ENCODE data around the gene KCNIP3. TPM values are rescaled to one million over a fixed set of nuclear protein-coding genes. Genes with fewer than 3 reads are reported as not detected.
"Not testable (repeated sequence)": the region's sequence is repeated elsewhere in the genome, so short reads cannot be mapped to it uniquely, and the experiment has no call there.

Gene KCNIP3
- total RNA-seq, 1 donor from 2014 or later: 7.2 TPM

DNA sequence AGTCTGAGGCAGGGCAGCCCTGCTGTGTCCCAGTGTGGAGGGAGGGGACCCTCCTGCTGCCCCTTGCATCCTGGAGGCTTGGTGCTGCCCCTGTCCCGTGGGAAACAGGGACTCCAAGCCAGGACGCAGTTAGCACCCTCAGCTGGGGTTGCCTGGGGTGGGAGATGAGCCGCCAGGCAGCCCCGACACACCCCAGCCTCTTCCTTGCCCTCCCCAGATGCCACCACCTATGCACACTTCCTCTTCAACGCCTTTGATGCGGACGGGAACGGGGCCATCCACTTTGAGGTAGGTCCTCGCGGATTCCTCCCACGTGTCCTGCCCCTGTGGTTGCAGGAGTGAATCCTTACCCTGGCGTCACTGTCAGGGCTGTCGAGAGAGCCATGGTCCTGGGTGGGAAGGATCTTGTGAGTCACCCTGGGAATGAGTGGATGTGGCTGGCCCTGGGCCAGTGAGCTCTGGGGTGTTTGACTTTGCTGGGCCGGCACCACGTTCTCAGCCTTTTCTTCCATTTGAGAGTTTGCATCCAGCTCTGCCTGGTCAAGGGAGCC, 77.8 kb downstream of the KCNIP3 start:
- no peaks in the 10 kb centered on the region for H3K27me3 ChIP-seq (ENCODE audit: control insufficient read depth, insufficient read depth, low read length)
- no peaks in the 10 kb centered on the region for H3K36me3 ChIP-seq (ENCODE audit: control insufficient read depth, insufficient read depth, low read length)
- DNase-seq (ENCODE audit: low read depth): no peak
- no peak overlapping the region for H3K4me3 ChIP-seq (ENCODE audit: low read depth, low read length)
- TF ChIP-seq, protein P1, sequence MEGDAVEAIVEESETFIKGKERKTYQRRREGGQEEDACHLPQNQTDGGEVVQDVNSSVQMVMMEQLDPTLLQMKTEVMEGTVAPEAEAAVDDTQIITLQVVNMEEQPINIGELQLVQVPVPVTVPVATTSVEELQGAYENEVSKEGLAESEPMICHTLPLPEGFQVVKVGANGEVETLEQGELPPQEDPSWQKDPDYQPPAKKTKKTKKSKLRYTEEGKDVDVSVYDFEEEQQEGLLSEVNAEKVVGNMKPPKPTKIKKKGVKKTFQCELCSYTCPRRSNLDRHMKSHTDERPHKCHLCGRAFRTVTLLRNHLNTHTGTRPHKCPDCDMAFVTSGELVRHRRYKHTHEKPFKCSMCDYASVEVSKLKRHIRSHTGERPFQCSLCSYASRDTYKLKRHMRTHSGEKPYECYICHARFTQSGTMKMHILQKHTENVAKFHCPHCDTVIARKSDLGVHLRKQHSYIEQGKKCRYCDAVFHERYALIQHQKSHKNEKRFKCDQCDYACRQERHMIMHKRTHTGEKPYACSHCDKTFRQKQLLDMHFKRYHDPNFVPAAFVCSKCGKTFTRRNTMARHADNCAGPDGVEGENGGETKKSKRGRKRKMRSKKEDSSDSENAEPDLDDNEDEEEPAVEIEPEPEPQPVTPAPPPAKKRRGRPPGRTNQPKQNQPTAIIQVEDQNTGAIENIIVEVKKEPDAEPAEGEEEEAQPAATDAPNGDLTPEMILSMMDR (IDR thresholded peaks at IDR 0.05; ENCODE audit: insufficient read depth, low read length, poor library complexity, severe bottlenecking): no peak

DNA sequence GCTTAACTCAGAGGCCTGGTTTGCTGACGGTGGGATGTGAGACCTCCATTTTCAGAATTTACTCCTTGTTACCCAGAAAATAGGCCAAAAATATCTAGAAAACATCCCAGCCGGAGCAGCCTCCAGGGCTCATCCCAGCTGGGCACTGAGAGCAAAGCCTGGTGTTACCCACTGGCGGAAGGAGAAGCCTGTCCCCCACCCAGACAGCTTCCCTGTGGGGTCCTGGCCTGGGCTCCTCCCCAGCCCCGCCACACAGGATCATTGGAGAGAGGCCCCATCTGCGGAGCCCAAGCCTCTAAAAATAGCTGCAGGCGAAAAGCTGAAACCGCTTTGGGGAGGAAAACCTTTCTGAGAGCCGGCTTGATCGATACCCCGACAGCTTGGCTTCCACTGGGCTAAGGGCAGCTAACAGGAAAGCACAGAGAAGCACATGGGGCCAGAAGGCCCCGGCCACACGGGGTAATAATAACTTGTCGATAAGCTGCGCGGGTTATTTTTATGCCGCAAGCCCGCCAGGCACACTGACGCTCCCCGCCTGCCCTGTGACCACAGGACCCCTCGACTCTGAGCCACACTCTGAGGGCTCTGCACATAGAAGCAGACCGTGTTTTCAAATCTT, 78.5 kb downstream of the KCNIP3 start:
- TF ChIP-seq, protein P1 (IDR thresholded peaks at IDR 0.05; ENCODE audit: insufficient read depth, low read length, poor library complexity, severe bottlenecking): no peak
- H3K27me3 ChIP-seq (ENCODE audit: control insufficient read depth, insufficient read depth, low read length): no peaks in the 10 kb centered on the region
- DNase-seq (ENCODE audit: low read depth): no peak
- no peaks in the 10 kb centered on the region for H3K36me3 ChIP-seq (ENCODE audit: control insufficient read depth, insufficient read depth, low read length)
- no peak overlapping the region for H3K4me3 ChIP-seq (ENCODE audit: low read depth, low read length)

DNA sequence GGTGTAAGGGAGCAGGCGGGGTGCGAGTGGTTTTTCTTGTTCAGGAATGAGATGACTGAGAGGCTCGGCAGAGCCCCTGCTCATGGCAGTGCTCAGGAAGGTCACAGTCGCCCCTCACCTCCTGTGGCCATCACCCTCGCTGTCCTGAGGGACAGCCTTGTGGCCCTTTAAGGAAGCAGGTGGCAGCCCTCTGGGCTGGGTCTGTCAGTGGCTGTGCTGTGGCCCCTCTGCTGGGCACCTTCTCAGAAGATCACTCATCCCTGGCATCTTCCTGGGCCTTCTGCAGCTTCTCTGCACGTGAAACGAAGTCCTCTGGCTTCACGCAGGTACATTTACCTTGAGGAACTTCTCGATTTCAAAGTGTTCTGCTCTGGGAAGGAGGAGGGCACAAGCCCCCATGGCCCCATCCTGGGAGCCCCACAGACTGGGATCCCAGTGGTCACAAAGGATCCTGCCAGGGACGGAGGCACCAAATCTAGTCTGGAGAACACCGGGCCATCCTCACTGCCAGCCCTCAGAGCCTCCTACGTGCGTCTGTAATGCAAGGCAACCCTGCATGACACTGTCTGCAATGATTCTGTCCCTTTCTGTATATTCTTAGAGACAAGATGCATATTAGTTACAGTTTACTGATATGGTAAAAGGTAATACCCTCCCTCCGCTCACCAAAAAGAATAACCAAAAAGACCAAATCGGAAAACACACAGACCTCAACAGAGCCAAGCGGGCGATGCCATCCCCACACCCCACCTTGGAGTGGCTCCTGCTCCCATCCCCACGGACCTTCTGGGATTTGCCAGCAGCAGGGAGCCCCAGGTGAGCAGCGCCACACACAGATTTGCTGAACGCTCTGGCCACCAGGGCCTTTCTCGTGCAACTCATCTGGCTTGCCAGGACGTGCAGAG, 79.4 kb downstream of the KCNIP3 start:
- Histone ChIP-seq H3K36me3 (ENCODE audit: control insufficient read depth, insufficient read depth, low read length) (no peaks in the 10 kb centered on the region), H3K4me3 (ENCODE audit: low read depth, low read length) (no peak overlapping the region), H3K27me3 (ENCODE audit: control insufficient read depth, insufficient read depth, low read length) (no peaks in the 10 kb centered on the region)
- TF ChIP-seq, protein P1 (IDR thresholded peaks at IDR 0.05; ENCODE audit: insufficient read depth, low read length, poor library complexity, severe bottlenecking): no peak
- no peak for DNase-seq (ENCODE audit: low read depth)

DNA sequence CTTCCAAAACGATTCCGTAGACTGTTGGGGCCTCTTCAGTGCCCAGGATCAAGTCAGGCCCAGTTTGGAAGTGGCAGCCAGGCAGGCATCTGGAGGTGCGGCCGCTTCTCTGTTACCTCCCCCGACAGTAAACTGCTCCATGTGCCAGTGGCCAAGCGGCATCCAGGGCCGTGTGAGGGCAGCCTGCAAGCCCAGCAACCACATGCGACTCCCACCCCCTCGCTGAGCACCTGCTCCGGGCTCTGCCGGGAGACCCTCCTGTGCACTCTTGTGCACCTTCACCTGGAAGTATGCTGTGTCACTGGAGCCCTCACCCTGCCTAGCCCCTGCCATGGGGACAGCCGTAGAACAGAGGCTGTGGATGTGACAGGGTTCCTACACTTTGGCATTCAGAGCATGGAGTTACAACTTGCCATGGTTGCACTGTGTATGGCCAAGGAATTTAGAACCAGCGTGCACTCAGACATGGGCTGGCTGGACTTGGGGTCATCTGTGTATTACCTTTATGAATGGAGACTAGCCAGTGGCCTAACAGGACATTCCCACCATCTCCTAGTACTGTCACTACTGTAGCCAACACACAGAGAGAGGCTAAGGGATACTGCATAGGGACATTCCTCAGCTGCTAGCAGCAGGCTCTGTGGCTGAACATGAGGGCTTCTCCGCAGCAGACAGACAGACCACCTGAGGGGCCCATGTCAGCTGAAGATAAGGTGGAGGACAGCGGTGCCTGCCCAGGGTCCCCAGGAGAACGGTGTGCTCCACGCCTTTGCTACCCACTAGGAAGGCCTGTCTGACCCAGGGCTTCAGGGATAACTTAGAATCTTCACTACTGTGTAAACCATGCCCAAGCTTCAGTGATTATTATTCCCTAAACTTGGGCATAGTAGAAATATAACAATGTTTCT, 80.3 kb downstream of the KCNIP3 start:
- TF ChIP-seq, protein P1 (IDR thresholded peaks at IDR 0.05; ENCODE audit: insufficient read depth, low read length, poor library complexity, severe bottlenecking): no peak
- no peak overlapping the region for H3K4me3 ChIP-seq (ENCODE audit: low read depth, low read length)
- no peaks in the 10 kb centered on the region for H3K27me3 ChIP-seq (ENCODE audit: control insufficient read depth, insufficient read depth, low read length)
- DNase-seq (ENCODE audit: low read depth): no peak
- H3K36me3 ChIP-seq (ENCODE audit: control insufficient read depth, insufficient read depth, low read length): no peaks in the 10 kb centered on the region

DNA sequence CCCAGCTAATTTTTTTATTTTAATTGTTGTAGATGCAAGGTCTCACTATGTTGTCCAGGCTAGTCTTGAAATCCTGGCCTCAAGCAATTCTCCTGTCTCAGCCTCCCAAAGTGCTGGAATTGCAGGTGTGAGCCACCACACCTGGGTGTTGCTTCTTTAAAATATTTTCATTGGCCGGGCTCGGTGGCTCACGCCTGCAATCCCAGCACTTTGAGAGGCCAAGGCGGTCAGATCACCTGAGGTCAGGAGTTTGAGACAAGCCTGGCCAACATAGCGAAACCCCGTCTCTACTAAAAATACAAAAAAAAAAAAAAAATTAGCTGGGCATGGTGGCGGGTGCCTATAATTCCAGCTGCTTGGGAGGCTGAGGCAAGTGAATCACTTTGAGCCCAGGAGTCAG, 81.1 kb downstream of the KCNIP3 start:
- not testable (repeated sequence) for H3K27me3 ChIP-seq (ENCODE audit: control insufficient read depth, insufficient read depth, low read length); DNase-seq (ENCODE audit: low read depth); H3K36me3 ChIP-seq (ENCODE audit: control insufficient read depth, insufficient read depth, low read length); H3K4me3 ChIP-seq (ENCODE audit: low read depth, low read length)

All from kidney epithelial cell (primary cell).